ENCODE measurements around the gene CLECL1.

The CLECL1 gene

GRCh38 chr12:9761419-9761781, 28.5 kb upstream of the CLECL1 start:
- H3K4me3 ChIP-seq (ENCODE audit: low read length), result no peak overlapping the region
- TF ChIP-seq CTCF (conservative IDR thresholded peaks at IDR 0.05; ENCODE audit: low read depth, low read length), result no peak
- DNase-seq (ENCODE audit: low read depth), result no peak

GRCh38 chr12:9760699-9761418, 28.0 kb upstream of the CLECL1 start, which contains the start of gene CD69:
TSS of gene CD69 (minus strand) at chr12:9760901. CDS start at chr12:9760820, 81 bp downstream.
- DNase-seq (ENCODE audit: low read depth), result no peak
- TF ChIP-seq CTCF (conservative IDR thresholded peaks at IDR 0.05; ENCODE audit: low read depth, low read length), result no peak
- H3K4me3 ChIP-seq (ENCODE audit: low read length), result no peak within 1 kb of the TSS

GRCh38 chr12:9760120-9760519, 27.2 kb upstream of the CLECL1 start:
- no peak for TF ChIP-seq CTCF (conservative IDR thresholded peaks at IDR 0.05; ENCODE audit: low read depth, low read length)
- no peak for DNase-seq (ENCODE audit: low read depth)
- no peak overlapping the region for H3K4me3 ChIP-seq (ENCODE audit: low read length)

- H3K4me3 ChIP-seq (ENCODE audit: low read length), result no peak overlapping the region
- TF ChIP-seq CTCF (conservative IDR thresholded peaks at IDR 0.05; ENCODE audit: low read depth, low read length), result no peak
- DNase-seq (ENCODE audit: low read depth), result no peak
Measured at GRCh38 chr12:9759694-9760093, 26.8 kb upstream of the CLECL1 start.

- no peak overlapping the region for H3K4me3 ChIP-seq (ENCODE audit: low read length)
- TF ChIP-seq CTCF (conservative IDR thresholded peaks at IDR 0.05; ENCODE audit: low read depth, low read length), result no peak
Measured at GRCh38 chr12:9758119-9758518, 25.2 kb upstream of the CLECL1 start.

GRCh38 chr12:9757433-9758025, 24.6 kb upstream of the CLECL1 start:
- no peak for TF ChIP-seq CTCF (conservative IDR thresholded peaks at IDR 0.05; ENCODE audit: low read depth, low read length)
- no peak for DNase-seq (ENCODE audit: low read depth)
- no peak overlapping the region for H3K4me3 ChIP-seq (ENCODE audit: low read length)

More at GRCh38 chr12:9758119-9758518, 25.2 kb upstream of the CLECL1 start:
- DNase-seq (ENCODE audit: low read depth), result no peak

GRCh38 chr12:9756706-9757105, 23.8 kb upstream of the CLECL1 start:
- H3K4me3 ChIP-seq (ENCODE audit: low read length), result no peak overlapping the region
- TF ChIP-seq CTCF (conservative IDR thresholded peaks at IDR 0.05; ENCODE audit: low read depth, low read length), result no peak
- DNase-seq (ENCODE audit: low read depth), result no peak

Measured in retinal pigment epithelial cell (primary cell).